ENCODE measurements around the gene CYP27B1. TPM values are rescaled to one million over a fixed set of nuclear protein-coding genes. Genes with fewer than 3 reads are reported as not detected.

CYP27B1 gene
- total RNA-seq, 1 experiment from 2014 or later, result 1.2 TPM

DNA sequence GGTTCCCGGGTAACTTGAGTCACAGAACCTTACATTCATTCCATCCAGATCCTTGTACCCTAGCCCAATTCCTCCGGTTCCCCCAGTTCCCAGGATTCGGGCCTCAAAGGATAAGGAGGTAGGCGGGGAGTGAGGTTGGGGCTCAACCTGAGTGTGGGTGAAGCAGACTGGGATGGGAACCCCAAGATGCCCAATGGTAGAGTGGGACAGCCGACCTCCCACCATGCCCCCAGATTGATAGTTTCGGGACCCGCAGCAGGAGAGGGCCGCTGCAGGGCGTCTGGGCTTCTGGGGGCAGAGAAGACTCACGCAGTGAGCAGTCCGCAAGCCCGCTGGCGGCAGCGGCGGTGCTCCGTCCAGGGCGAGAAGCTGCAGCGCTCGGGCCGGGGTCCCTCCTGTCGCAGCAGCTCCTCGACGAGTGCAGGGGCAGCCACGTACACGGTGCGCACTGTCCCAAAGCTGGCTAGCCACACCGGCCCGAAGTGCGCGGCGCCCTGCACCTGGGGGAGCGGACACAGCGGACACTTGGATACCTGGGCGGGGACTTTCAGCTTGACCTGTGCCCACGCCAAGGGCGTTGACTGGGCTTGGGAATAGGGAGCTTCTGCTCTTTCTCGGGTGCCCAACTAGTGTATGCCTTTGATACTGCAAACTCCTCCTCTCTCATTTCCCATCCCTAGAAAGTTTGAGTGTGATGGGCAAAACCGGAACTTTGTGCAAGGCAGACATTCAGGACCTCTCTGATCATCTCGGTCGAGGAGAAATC is 997 bp downstream of the CYP27B1 start:
- no peak for DNase-seq (ENCODE audit: low read depth)

DNA sequence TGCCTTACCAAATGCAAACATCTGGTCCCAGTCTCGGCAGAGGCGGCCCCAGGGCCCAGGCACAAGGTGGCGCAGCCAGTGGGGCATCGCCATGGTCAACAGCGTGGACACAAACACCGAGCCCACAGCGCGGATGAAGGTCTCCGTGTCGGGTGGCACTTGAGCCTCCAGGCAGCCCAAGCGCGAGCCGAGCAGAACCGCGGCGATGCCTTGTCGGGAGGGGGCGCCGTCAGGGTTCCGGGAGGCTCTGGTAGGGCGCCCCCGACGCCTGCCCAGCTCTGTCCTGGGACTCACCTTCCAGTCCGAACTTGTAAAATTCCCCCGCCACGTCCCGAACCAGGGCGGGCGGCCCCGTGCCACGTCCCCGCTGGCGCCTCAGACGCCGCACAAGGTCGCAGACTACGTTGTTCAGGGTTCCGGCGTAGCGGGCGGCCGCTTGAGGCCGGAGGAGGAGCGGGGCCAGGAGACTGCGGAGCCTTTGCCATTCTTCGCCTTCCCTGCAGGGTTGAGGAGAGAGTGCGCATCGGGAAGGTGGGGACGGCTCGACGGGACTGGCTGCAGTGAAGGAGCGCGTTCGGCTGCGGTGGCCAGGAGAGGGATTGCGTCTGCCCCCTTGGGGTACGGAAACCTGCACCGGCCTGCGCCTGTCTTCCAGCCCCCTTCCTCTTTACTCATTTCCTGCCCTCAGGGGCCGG is 1.7 kb downstream of the CYP27B1 start:
- peak; percentile 51 for DNase-seq (ENCODE audit: low read depth)

- DNase-seq (ENCODE audit: low read depth), result no peak
These were observed 2.2 kb downstream of the CYP27B1 start for GRCh38 chr12:57764662-57765002.

DNA sequence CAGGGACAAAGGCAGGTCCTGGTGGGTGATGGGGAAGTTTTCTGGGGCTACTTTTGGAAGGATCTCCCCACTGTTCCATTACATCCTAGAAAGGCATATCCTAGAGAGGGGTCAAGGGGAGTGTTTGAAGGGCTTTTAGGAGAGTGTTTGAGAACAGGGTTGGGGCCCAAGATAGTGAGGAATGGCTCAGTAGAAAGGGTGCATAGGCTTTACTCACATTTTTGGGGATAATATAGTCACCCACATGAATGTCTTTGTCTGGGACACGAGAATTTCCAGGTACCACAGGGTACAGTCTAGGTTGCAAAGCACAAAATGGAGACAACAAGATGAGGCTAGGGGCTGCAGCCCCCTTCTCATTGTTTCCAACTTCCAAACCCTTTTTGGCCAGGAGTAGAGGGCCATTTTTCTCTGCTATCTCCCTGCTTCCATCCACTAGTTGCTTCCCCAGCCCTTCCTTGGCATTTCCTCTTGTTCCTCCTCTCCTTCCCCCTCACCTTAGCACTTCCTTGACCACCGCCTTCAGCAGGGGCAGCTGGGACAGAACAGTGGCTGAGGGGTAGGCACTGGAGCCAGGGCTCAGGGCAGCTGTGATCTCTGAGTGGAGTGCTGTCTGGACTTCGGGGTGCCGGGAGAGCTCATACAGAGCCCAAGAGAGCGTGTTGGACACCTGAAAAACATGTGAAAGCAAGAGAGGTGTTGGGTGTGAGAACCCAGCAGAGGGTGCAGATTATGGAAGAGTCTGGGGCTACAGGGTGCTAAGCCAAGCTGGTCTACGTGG is 2.8 kb downstream of the CYP27B1 start:
- DNase-seq (ENCODE audit: low read depth), result no peak

- DNase-seq (ENCODE audit: low read depth), result no peak
These were observed 4.4 kb downstream of the CYP27B1 start for GRCh38 chr12:57762463-57762862.

DNA sequence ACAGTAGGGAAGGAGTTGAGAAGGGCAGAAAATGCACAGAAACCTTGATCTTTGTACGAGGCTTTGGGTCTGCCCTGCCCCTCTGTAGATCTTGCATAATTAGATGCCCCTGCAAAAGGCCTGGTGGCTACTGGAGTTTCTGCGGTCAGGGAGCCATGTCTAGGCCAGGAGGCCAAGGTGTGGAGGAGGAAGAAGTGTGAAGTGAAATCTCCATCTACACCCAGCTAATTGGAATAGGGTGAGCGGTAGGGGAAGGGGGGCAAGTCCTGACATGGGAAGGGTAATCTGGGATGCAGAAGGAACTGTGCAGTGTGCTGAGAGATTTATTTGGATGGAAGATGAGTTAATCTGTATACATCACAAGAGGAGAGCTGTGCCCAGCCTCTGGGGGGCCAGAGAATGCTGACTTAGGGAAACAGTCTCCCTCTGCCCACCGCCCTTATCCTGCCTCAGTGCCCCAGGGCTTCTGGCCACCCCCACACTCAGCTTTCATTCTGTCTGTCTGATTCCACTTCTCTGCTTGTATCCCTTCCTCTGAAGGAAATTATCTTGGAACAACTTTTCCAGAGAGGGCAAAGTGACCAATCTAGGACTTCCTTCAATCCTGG is 5.4 kb downstream of the CYP27B1 start:
- no peak for DNase-seq (ENCODE audit: low read depth)

DNA sequence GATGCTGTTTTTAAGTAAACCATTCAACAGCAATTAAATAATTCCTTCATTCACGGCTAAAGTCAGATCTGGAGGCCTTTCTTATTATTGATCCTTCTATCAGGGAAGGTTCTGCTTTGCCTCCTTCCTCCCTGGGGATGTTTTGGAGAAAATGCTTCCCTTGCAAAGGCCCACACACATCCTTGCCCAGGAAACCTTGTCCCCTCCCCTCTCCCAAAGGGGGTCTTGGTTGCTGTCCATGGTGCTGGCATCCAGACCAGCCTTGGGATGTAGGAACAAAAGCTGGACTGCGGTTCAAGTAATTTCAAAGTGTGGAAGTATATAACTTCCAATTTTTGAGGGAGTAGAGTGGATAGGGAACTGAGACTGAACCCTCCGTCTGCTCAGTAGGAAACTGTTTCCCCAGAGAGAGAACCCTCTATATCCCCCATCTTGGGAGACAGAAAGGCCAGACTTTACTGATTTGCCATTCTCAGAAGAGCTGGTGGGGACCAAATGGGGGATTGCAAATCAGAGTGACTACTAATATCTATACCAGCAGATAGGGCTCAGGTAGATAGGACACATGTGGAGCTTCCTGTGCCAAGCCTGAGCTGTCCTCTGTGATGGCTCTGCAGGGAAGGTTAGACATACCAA is 6.4 kb downstream of the CYP27B1 start:
- no peak for DNase-seq (ENCODE audit: low read depth)

- DNase-seq (ENCODE audit: low read depth), result no peak
These were observed 7.4 kb downstream of the CYP27B1 start for GRCh38 chr12:57759360-57759980.

DNA sequence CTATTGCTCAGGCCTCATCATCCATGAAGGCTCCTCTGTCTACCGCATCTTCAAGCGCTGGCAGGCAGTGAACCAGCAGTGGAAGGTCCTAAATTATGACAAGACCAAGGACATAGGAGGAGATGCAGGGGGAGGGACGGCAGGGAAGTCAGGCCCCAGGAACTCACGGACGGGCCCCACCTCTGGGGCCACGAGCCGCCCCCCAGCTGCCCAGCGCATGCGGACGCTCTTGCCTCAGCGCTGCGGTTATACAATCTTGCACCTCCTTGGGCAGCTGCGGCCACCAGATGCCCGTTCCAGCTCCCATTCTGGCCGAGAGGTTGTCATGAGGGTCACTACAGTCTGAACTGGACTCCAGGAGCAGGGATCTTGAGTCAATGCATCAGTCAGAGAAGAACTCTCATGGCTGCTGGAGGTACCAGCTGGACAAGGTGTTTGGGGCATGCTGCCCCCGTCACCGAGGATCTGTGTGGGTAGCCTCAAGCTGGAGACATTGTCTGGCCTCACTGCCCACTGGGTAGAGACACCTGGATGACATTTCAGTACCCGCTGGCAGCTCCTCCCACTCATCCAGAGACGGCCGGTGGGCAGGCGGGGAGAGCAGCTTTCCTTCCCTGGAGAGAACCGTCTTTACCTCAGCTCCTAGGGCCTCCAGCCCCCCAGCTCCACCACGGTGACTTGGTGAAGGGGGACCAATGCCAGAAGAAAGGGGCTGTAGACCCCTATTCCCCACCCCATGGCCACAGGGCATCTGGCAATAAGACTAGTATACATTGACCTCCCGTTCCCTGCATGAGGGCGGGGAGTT is 8.1 kb downstream of the CYP27B1 start:
- no peak for DNase-seq (ENCODE audit: low read depth)

- no peak for DNase-seq (ENCODE audit: low read depth)
These were observed 9.1 kb downstream of the CYP27B1 start for GRCh38 chr12:57757771-57758170.

GRCh38 chr12:57756406-57757341 is 10.2 kb downstream of the CYP27B1 start:
- peak; percentile 36 for DNase-seq (ENCODE audit: low read depth)

- no peak for DNase-seq (ENCODE audit: low read depth)
These were observed 11.2 kb downstream of the CYP27B1 start for GRCh38 chr12:57755454-57756372.

DNA sequence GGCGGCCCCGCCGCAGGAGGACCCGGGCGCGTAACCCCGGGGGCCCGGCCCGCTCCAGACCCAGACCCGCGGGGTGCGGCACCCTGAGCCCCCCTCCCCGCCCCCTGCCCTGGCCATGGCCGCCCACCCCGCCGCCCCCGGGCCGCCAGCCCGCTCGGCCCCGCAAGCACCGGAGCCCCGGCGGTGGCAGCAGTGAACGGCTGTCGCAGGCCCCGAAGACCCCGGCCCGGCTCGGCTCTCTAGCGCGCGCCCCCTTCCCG is 11.8 kb downstream of the CYP27B1 start:
- DNase-seq (ENCODE audit: low read depth), result no peak

GRCh38 chr12:57754411-57755193 is 12.3 kb downstream of the CYP27B1 start, which contains the start of gene MARCHF9:
MARCHF9 (plus strand) TSS chr12:57755103; CDS start chr12:57755529, 426 bp downstream.
- no peak for DNase-seq (ENCODE audit: low read depth)

- DNase-seq (ENCODE audit: low read depth), result no peak
These were observed 13.0 kb downstream of the CYP27B1 start for GRCh38 chr12:57753756-57754337.

DNA sequence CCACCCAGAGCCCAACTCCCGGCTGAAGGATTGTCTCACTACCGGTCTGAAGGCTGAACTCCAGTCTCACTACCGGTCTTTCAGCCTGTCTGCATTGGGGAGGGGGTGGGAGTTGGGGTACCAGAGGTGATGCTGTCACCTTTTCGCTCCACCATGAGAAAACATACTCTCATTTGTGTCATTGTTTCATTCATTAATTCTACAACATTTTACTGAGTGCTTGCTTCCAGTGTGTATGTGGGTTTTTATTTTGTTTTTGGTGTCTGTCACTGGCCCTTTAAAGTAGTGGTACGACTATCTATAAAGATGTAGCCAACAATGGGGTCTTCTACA is 14.2 kb downstream of the CYP27B1 start:
- no peak for DNase-seq (ENCODE audit: low read depth)

All from RPMI7951 (cell line).